Measurements from ENCODE around the gene LPP. TPM values are rescaled to one million over a fixed set of nuclear protein-coding genes. Genes with fewer than 3 reads are reported as not detected.
A peak's percentile ranks its signal among the peaks of the same experiment; 100 is the strongest.

The LPP gene
- polyA plus RNA-seq, 3 donors: 14.1 to 23.2 (median 15.3) TPM

GRCh38 chr3:188797045-188797444 lies 643.1 kb downstream of the LPP start:
- intact Hi-C loops (cut with micrococcal nuclease): loop anchor here in 1 of 2 donors (10.0 kb wide), 1 partner anchor 148 kb away; no protein-coding TSS in a partner anchor
- no peak overlapping the region for H2AFZ ChIP-seq (ENCODE audit: insufficient read depth, low read depth, low read length, poor library complexity, severe bottlenecking)
- Mint-ChIP-seq H3K4me3 (peak overlapping the region in 1 of 2 donors; percentile 3), H3K4me1 (peaks cover 50% of the 10 kb centered on the region), H3K27ac (peak overlapping the region; percentile 80 to 96 (median 90)), H3K9me3 (peaks cover 0 to 2% (median 0%) of the 10 kb centered on the region in 7 donors), H3K36me3 (peaks cover 15 to 24% of the 10 kb centered on the region in 2 donors), H3K27me3 (ENCODE audit: low read depth in 3 of 3) (peaks cover 0 to 2% (median 0%) of the 10 kb centered on the region in 3 donors)
- H3K9me3 ChIP-seq (replicated peaks in 1 of 2; ENCODE audit: control insufficient read depth in 1 of 2, insufficient read depth in 1 of 2, low read length in 2 of 2): no peaks in the 10 kb centered on the region
- H3K9ac ChIP-seq (ENCODE audit: insufficient read depth, low read length, poor library complexity, severe bottlenecking): no peak overlapping the region
- H3K4me2 ChIP-seq (replicated peaks; ENCODE audit: extremely low read depth, low read length, poor library complexity, severe bottlenecking): peak overlapping the region; percentile 30
- peak in 1 of 3 donors; percentile 29 for DNase-seq
- peak overlapping the region in 1 of 3 experiments; percentile 10 for H3K4me3 ChIP-seq (replicated peaks in 1 of 3; ENCODE audit: low read depth in 2 of 3, low read length in 3 of 3)
- 33% methylated on average over 1 of the region's 3 CpGs for WGBS (ENCODE audit: insufficient coverage)
- H4K20me1 ChIP-seq (ENCODE audit: insufficient read depth, low read length): no peaks in the 10 kb centered on the region
- TF ChIP-seq, protein P1, sequence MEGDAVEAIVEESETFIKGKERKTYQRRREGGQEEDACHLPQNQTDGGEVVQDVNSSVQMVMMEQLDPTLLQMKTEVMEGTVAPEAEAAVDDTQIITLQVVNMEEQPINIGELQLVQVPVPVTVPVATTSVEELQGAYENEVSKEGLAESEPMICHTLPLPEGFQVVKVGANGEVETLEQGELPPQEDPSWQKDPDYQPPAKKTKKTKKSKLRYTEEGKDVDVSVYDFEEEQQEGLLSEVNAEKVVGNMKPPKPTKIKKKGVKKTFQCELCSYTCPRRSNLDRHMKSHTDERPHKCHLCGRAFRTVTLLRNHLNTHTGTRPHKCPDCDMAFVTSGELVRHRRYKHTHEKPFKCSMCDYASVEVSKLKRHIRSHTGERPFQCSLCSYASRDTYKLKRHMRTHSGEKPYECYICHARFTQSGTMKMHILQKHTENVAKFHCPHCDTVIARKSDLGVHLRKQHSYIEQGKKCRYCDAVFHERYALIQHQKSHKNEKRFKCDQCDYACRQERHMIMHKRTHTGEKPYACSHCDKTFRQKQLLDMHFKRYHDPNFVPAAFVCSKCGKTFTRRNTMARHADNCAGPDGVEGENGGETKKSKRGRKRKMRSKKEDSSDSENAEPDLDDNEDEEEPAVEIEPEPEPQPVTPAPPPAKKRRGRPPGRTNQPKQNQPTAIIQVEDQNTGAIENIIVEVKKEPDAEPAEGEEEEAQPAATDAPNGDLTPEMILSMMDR (IDR thresholded peaks at IDR 0.05): no peak
- no peaks in the 10 kb centered on the region for H3K79me2 ChIP-seq (ENCODE audit: insufficient read depth, low read length)
- peaks cover 33 to 48% of the 10 kb centered on the region in 2 donors for H3K4me1 ChIP-seq (ENCODE audit: control insufficient read depth in 1 of 2, insufficient read depth in 2 of 2, low read length in 2 of 2)
- no peaks in the 10 kb centered on the region for H3K36me3 ChIP-seq (replicated peaks in 1 of 2; ENCODE audit: control insufficient read depth in 1 of 2, insufficient read depth in 2 of 2, low read length in 2 of 2)
- no peaks in the 10 kb centered on the region for H3K27me3 ChIP-seq (ENCODE audit: control insufficient read depth in 2 of 2, insufficient read depth in 2 of 2, low read length in 2 of 2)
- H3K27ac ChIP-seq (ENCODE audit: low read depth in 1 of 2, low read length in 2 of 2): peak overlapping the region; percentile 27 to 84

GRCh38 chr3:188798556-188799145 lies 644.7 kb downstream of the LPP start:
- H3K9me3 ChIP-seq (replicated peaks in 1 of 2; ENCODE audit: control insufficient read depth in 1 of 2, insufficient read depth in 1 of 2, low read length in 2 of 2): no peaks in the 10 kb centered on the region
- intact Hi-C loops (cut with micrococcal nuclease): loop anchor here in 1 of 2 donors (10.0 kb wide), 1 partner anchor 146 kb away; no protein-coding TSS in a partner anchor

More at GRCh38 chr3:188798556-188799145, 644.7 kb downstream of the LPP start:
- peaks cover 30 to 38% of the 10 kb centered on the region in 2 donors for H3K4me1 ChIP-seq (ENCODE audit: control insufficient read depth in 1 of 2, insufficient read depth in 2 of 2, low read length in 2 of 2)
- H3K27me3 ChIP-seq (ENCODE audit: control insufficient read depth in 2 of 2, insufficient read depth in 2 of 2, low read length in 2 of 2): no peaks in the 10 kb centered on the region
- no peak overlapping the region for H3K9ac ChIP-seq (ENCODE audit: insufficient read depth, low read length, poor library complexity, severe bottlenecking)
- H3K27ac ChIP-seq (ENCODE audit: low read depth in 1 of 2, low read length in 2 of 2): peak overlapping the region in 1 of 2 donors; percentile 84
- Mint-ChIP-seq H3K4me3 (no peak overlapping the region), H3K27me3 (ENCODE audit: low read depth in 3 of 3) (peaks cover 0 to 2% (median 0%) of the 10 kb centered on the region in 3 donors), H3K9me3 (peaks cover 0 to 2% (median 0%) of the 10 kb centered on the region in 7 donors), H3K36me3 (peaks cover 3 to 16% of the 10 kb centered on the region in 2 donors), H3K27ac (no peak overlapping the region), H3K4me1 (peaks cover 42% of the 10 kb centered on the region)
- WGBS (ENCODE audit: insufficient coverage): 100% methylated on average over 3 of the region's 5 CpGs
- H4K20me1 ChIP-seq (ENCODE audit: insufficient read depth, low read length): no peaks in the 10 kb centered on the region
- no peak overlapping the region for H3K4me3 ChIP-seq (replicated peaks in 1 of 3; ENCODE audit: low read depth in 2 of 3, low read length in 3 of 3)
- no peak overlapping the region for H3K4me2 ChIP-seq (replicated peaks; ENCODE audit: extremely low read depth, low read length, poor library complexity, severe bottlenecking)
- no peak overlapping the region for H2AFZ ChIP-seq (ENCODE audit: insufficient read depth, low read depth, low read length, poor library complexity, severe bottlenecking)
- H3K36me3 ChIP-seq (replicated peaks in 1 of 2; ENCODE audit: control insufficient read depth in 1 of 2, insufficient read depth in 2 of 2, low read length in 2 of 2): no peaks in the 10 kb centered on the region
- no peaks in the 10 kb centered on the region for H3K79me2 ChIP-seq (ENCODE audit: insufficient read depth, low read length)
- no peak for DNase-seq
- TF ChIP-seq, protein P1 (IDR thresholded peaks at IDR 0.05): no peak

All from CD14-positive monocyte (primary cell).